ENCODE measurements around the gene ATP5PB.

The ATP5PB gene

DNA sequence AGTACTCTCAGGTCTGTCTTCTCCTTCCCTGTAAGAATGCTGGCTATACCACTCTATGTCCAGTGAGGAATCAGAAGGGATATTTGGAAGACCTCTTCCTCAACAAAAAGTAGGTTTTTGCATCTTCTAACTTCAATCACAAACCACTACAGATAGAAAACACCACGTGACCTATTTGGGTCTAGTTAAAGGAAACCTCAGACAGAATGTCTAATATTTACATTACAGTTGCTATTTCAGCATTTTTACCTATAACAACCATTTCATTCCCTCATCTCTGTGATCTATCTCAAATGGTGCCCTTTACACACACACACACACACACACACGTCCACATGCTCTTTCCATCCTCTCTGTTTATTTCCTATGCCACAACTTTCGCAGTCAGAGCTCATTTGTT, 62.1 kb downstream of the ATP5PB start:
- DNase-seq = no peak
